GM12892 (cell line): ENCODE data around the gene TNRC6C.

Experiments used
- POLR2A ChIP-seq: IDR thresholded peaks from 2 replicates; pipeline ENCODE4 v1.6.1; 2011; ENCODE audit warnings: low read depth, low read length, control low read depth
- POLR2AphosphoS5 ChIP-seq: IDR thresholded peaks from 2 replicates; pipeline ENCODE4 v1.6.1; 2011; ENCODE audit warnings: low read depth, low read length, control low read depth
- TAF1 ChIP-seq: IDR thresholded peaks from 2 replicates; pipeline ENCODE4 v1.6.1; 2011; ENCODE audit warnings: low read depth, mild to moderate bottlenecking, control low read depth, low read length, borderline replicate concordance

- TF ChIP-seq POLR2A = no peak
- no peak for TF ChIP-seq POLR2AphosphoS5
- TF ChIP-seq TAF1 = no peak
Measured at GRCh38 chr17:77952368-77952767, 6.1 kb upstream of the TNRC6C start.
